ENCODE measurements around the gene GRB2. TPM values are rescaled to one million over a fixed set of nuclear protein-coding genes. Genes with fewer than 3 reads are reported as not detected.

Gene GRB2
- total and polyA plus RNA-seq, 2 of the 8 experiments (the other 6 are each of a cell fraction or from before 2014, with no cell fraction given), result 44.2 to 101 TPM

GRCh38 chr17:75442168-75443103, 37.0 kb upstream of the GRB2 start:
- H3K4me3 ChIP-seq (ENCODE audit: extremely low read depth in 1 of 4, insufficient read depth in 2 of 4, low read depth in 3 of 4, low read length in 4 of 4), result no peak overlapping the region
- H2BK15ac ChIP-seq (ENCODE audit: low read length), result no peak overlapping the region
- no peaks in the 10 kb centered on the region for H3K9me3 ChIP-seq (ENCODE audit: insufficient read depth in 2 of 2, low read depth in 1 of 2, low read length in 1 of 2)
- no peaks in the 10 kb centered on the region for H3K4me1 ChIP-seq (replicated peaks in 1 of 4; ENCODE audit: control insufficient read depth in 3 of 4, insufficient read depth in 4 of 4, low read length in 3 of 4)
- no peak overlapping the region for H2BK5ac ChIP-seq (ENCODE audit: low read depth, low read length)
- H2BK12ac ChIP-seq (ENCODE audit: low read depth, low read length), result no peak overlapping the region
- no peak overlapping the region for H3K4me2 ChIP-seq (ENCODE audit: insufficient read depth in 1 of 2, low read depth in 2 of 2, low read length in 2 of 2)
- no peaks in the 10 kb centered on the region for H3K36me3 ChIP-seq (ENCODE audit: control insufficient read depth in 2 of 4, insufficient read depth in 4 of 4, low read length in 3 of 4)
- ChIA-PET CTCF (ENCODE audit: partially characterized antibody) (no interaction called here), POLR2A (ENCODE audit: partially characterized antibody) (interaction anchor here (0.7 to 1.3 kb wide), 4 partner anchors 10 to 555 kb away, joined by 3 to 4 read pairs (median 3); no protein-coding TSS in a partner anchor)
- FAIRE-seq, result no peak
- H3K14ac ChIP-seq (ENCODE audit: insufficient read length), result no peak overlapping the region
- H3K23ac ChIP-seq (ENCODE audit: insufficient read length), result no peak overlapping the region
- no peak overlapping the region for H4K5ac ChIP-seq (ENCODE audit: insufficient read length, low read depth, low read length)
- H3K4ac ChIP-seq (replicated peaks; ENCODE audit: insufficient read length, low read depth, low read length), result no peak overlapping the region
- no peak overlapping the region for H4K91ac ChIP-seq (replicated peaks; ENCODE audit: insufficient read length, low read length)
- no peaks in the 10 kb centered on the region for H3K23me2 ChIP-seq (ENCODE audit: low read depth, low read length)
- H2AFZ ChIP-seq (ENCODE audit: low read length), result no peak overlapping the region
- no peaks in the 10 kb centered on the region for H3K79me2 ChIP-seq (ENCODE audit: control insufficient read depth in 1 of 2, insufficient read depth in 2 of 2, low read length in 2 of 2)
- no peak overlapping the region for H2BK20ac ChIP-seq (ENCODE audit: low read length)
- no peak overlapping the region for H2AK5ac ChIP-seq (ENCODE audit: low read depth, low read length)
- H4K20me1 ChIP-seq (replicated peaks in 1 of 2; ENCODE audit: control insufficient read depth in 1 of 2, insufficient read depth in 2 of 2, low read length in 2 of 2), result no peaks in the 10 kb centered on the region
- DNase-seq (ENCODE audit: low read depth in 1 of 2, low spot score in 2 of 2), result no peak
- no peak overlapping the region for H3K27ac ChIP-seq (ENCODE audit: low read depth, low read length)
- H3K56ac ChIP-seq (replicated peaks; ENCODE audit: insufficient read length, low read depth, low read length), result no peak overlapping the region
- H2BK120ac ChIP-seq (replicated peaks; ENCODE audit: low read depth, low read length), result no peak overlapping the region
- 81% methylated on average over 4 of the region's 4 CpGs; no CpG with 5 or more reads in 1 of the 2 experiments for WGBS, 2 experiments (ENCODE audit: extremely low coverage in 1 of 2, insufficient coverage in 1 of 2, insufficient read length in 1 of 2, insufficient replicate concordance in 2 of 2, low coverage in 1 of 2, low lambda C conversion rate in 2 of 2, missing lambda C conversion rate in 1 of 2)
- no peak overlapping the region for H3K18ac ChIP-seq (ENCODE audit: extremely low read depth, low read length)
- H3K27me3 ChIP-seq (replicated peaks in 1 of 4; ENCODE audit: control insufficient read depth in 3 of 4, extremely low read depth in 1 of 4, insufficient read depth in 3 of 4, low read length in 3 of 4), result no peaks in the 10 kb centered on the region
- no peaks in the 10 kb centered on the region for H3K79me1 ChIP-seq (ENCODE audit: low read depth, low read length)
- no peak overlapping the region for H4K8ac ChIP-seq (ENCODE audit: extremely low read depth, insufficient read depth, low read length)
- H3K9ac ChIP-seq (replicated peaks in 1 of 4; ENCODE audit: extremely low read depth in 1 of 4, low read depth in 3 of 4, low read length in 3 of 4), result no peak overlapping the region
- TF ChIP-seq BACH1 (IDR thresholded peaks at IDR 0.05; ENCODE audit: low read length) (no peak), RXRA (IDR thresholded peaks at IDR 0.05; ENCODE audit: insufficient read depth, low read depth, low read length) (no peak), JUND (IDR thresholded peaks at IDR 0.05; ENCODE audit: low read length) (no peak), MAFK (IDR thresholded peaks at IDR 0.05; ENCODE audit: low read depth, low read length) (no peak), EP300 (IDR thresholded peaks at IDR 0.05; ENCODE audit: borderline replicate concordance in 1 of 2, low read depth in 2 of 2, low read length in 2 of 2) (no peak), CEBPB (IDR thresholded peaks at IDR 0.05; ENCODE audit: low read depth, low read length) (no peak), ZNF274 (IDR thresholded peaks at IDR 0.05; ENCODE audit: borderline replicate concordance, extremely low read depth, low read length) (no peak), ASH2L (IDR thresholded peaks at IDR 0.05; ENCODE audit: low read length) (no peak), E2F6 (IDR thresholded peaks at IDR 0.05) (no peak)
- TF ChIP-seq, protein P1, sequence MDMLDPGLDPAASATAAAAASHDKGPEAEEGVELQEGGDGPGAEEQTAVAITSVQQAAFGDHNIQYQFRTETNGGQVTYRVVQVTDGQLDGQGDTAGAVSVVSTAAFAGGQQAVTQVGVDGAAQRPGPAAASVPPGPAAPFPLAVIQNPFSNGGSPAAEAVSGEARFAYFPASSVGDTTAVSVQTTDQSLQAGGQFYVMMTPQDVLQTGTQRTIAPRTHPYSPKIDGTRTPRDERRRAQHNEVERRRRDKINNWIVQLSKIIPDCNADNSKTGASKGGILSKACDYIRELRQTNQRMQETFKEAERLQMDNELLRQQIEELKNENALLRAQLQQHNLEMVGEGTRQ (IDR thresholded peaks at IDR 0.05; ENCODE audit: low read length), result no peak

Data from H1 (cell line).